Stimulated activated CD4-positive, alpha-beta T cell treated with anti-CD3 and anti-CD28 coated beads, Interleukin-4, amount 100 ng/mL, for 24 hours (primary cell): ENCODE data around the gene PRRC2C.
"Not testable (repeated sequence)": the region's sequence is repeated elsewhere in the genome, so short reads cannot be mapped to it uniquely, and the experiment has no call there.

Experiments used
- DNase-seq: peaks from one replicate; pipeline ENCODE4 v3.0.0-alpha.2; 2020

The PRRC2C gene

DNA sequence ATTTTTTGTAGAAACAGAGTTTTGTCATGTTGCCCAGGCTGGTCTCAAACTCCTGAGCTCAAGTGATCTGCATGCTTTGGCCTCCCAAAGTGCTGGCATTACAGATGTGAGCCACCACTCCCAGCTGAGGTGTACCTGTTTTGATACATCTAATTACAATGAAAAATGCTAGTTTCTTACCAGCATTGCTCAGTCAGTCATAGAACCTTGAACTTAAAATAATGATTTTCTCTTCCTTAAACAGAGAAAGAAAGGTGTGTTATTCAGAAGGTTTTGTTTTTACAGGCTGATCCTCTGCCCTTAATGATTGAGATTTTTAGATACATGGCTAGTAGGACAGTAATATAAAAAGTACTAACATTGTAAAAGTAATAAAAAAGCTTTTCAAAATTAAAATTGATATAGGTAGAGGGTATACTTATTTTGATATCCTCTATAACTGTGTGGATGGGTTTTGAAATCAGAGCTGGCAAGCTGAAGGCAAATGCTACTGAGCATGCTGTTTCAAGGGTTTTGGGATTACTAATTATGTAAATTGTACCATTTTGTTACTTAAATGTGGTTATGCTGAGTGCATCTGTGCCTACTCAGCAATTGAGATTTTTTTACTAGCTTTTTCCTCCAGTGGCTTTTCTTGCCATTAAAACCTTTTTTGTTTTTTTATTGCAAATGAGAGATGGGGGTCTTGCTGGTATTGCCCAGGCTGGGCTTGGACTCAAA is 16.1 kb downstream of the PRRC2C start:
- no peak for DNase-seq

DNA sequence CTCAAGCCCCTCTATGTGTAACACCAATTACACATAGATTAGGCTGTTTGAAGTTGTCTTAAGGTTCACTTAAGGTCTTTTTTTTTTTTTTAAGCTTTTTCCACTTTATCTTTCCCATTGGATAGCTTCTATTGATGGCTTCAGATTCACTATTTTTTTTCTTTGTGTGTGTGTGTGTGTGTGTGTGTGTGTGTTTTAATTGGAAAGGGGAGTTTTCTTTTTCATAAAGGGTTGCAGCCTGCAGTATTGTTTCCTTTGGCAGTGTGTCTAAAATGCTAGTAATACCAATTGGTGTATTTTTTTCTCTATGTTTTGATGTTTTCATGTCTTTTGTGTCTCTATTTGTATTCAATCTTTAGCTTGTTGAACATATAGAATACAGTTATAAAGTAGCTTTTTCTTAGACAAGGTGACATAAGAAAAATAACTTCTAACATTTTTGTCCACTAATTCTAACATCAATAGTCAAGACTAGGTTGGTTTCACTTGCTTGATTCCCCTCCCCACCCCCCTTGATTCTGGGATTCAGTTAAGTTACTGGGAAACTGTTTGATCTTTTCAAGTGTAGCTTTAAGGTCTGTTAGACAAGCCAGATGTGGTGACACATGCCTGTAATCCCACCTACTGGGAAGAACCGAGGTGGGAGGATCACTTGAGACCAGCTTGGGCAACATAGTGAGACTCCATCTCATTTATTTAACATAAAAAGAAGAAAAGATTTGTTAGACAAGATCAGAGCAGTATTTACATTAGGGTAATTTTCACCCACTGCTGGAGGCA is 21.4 kb downstream of the PRRC2C start:
- no peak for DNase-seq

DNA sequence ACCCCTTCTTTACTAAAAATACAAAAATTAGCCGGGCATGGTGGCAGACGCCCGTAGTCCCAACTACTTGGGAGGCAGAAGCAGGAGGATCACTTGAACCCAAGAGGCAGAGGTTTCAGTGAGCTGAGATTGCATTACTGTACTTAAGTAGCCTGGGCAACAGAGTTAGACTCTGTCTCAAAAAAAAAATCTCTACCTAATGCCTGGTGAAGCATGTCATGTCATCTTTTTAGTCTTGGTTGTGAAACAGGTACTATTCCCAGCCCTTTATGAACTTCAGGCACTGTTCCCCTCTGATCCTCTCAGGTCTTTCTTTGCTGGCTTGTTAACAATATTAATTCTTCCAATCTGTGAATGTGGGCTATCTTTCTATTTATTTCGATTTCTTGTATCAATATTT is 22.1 kb downstream of the PRRC2C start:
- DNase-seq: no peak

DNA sequence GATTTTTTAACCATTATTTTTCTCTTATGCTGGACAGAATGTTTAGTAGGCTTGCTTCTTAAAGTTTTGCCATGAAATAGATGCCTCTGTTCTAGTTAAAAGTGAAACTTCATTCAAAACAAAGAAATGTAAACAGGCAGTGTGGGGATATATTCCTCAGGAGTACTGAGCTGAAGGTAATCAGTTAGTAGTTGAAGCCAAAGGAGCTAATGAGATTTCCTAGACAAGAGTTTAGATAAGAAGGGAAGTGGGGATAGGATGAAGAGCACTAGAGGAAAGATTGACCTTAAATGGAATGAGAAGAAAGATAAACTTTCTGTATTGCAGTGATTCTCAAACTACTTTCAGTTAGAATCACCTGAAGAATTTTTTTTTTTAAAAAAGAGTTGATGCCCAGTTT is 23.9 kb downstream of the PRRC2C start:
- DNase-seq: no peak

DNA sequence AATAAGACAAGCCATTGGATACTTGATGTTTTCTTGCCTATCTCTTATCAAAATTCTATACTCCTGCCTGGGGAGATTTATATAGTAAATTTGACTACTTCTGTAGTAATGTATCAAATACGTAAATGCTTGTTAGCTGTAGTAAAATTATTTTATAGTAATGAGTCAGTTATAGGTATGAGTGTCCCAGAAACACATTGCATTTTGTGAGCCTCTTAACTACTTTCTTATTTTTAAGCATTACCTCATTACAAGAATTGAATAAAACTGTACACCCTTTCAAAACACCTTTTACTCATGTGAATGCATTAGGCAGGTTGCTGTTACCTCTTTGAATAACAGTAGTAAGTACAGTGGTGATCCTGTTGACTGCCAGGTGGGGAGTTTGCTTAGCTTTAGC is 28.4 kb downstream of the PRRC2C start:
- DNase-seq: no peak

DNA sequence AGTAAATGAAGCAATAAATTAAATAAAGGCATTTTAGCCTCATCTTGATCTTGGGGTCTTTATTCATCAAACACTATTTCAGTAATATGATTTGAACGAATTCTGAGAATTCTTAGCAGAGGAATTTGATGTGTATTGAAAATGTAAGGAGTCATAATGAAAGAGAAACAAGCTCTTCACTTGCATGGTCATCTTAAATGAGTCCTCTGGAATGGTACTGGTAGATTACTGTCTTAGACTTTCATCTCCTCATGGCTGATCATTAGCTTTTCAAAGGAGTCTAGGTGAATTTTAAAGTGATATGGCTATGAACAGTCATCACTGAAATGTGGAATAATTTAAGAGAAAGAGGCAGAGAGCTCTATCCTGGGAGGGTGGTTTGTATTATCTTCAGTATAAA is 30.0 kb downstream of the PRRC2C start:
- DNase-seq: no peak

DNA sequence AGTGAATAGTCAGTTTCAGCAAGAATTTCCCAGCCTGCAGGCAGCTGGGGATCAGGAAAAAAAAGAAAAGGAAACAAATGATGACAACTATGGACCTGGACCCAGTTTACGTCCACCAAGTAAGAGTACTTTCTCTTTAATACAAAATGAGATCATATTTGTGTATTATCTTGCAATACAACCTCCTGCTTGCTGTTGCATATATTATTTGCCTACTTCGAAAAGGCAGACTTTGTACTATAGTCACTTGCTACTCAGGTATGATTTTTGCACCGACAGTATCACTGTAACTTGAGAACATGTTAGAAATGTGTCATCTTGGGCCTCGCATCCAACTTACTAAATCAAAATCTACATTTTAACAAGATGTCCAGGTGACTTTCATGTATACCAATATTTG is 30.4 kb downstream of the PRRC2C start:
- no peak for DNase-seq

DNA sequence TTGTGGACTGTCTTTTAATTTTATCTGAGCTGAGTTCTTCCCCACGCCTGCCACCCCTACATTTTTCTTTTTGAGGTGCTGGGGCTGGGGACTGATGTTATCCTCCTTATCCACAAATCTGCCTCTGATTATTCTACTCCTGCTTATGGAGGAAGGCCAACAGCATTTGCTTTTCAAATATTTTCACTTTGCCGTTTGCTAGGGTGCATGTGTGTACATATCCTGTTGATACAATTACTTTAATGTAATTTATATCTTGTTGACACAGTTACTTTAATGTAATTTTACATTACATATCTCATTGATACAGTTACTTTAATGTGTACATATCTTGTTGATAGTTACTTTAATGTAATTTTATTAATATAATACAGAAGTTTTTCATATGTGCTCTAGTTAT is 36.2 kb downstream of the PRRC2C start:
- no peak for DNase-seq

DNA sequence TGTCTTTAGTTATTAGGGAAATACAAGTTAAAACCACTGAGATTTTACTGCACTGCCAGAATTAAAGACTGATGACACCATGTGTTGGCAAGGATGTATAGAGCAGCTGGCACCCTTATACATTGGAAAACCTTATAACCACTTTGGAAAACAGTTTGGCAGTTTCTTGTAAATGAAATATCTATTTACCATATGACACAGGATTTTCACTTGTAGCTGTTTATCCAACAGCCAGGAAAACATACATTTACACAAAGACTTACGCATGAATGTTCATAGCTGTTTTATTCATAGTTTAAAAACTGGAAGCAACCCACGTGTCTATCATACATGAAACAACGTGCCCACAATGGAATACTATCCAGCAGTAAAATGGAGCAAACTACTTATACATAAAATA is 45.3 kb downstream of the PRRC2C start:
- DNase-seq: no peak

DNA sequence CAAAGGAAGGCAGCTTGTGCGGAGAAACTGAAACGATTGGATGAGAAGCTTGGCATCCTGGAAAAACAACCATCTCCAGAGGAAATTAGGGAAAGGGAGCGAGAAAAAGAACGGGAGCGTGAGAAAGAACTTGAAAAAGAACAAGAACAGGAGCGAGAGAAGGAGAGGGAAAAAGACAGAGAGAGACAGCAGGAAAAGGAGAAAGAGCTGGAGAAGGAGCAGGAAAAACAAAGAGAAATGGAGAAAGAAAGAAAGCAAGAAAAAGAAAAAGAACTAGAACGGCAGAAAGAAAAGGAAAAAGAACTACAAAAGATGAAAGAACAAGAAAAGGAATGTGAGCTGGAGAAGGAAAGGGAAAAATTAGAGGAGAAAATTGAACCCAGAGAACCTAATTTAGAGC is 47.2 kb downstream of the PRRC2C start:
- no peak for DNase-seq

DNA sequence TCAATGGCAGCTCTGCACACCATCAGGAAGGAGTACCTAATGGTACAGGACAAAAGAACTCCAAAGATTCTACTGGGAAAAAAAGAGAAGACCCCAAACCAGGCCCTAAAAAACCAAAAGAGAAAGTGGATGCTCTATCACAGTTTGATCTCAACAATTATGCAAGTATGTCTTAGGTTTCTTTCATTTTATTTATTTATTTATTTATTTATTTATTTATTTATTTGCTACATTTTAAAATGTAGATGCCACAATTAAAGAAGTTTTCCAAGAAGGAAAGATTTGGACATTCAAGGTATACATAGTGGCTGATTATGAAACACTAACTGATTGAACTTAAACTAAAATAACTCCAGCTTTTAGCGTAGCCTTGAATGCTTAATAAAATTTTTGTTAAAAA is 60.2 kb downstream of the PRRC2C start:
- no peak for DNase-seq

DNA sequence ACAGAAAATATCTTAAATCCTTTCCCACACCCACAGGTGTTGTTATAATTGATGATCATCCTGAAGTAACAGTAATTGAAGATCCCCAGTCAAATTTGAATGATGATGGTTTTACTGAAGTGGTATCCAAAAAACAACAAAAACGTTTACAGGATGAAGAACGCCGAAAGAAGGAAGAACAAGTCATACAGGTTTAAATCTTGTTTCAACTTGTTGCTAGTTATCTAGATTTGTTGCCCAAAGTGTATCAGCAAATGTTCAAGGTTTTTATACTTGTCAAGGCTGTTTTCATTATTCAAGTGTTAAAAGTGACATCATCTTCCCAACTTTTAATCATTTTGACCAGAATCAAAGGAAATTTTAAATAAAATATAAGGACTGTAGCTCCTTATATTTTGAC is 64.7 kb downstream of the PRRC2C start:
- no peak for DNase-seq

DNA sequence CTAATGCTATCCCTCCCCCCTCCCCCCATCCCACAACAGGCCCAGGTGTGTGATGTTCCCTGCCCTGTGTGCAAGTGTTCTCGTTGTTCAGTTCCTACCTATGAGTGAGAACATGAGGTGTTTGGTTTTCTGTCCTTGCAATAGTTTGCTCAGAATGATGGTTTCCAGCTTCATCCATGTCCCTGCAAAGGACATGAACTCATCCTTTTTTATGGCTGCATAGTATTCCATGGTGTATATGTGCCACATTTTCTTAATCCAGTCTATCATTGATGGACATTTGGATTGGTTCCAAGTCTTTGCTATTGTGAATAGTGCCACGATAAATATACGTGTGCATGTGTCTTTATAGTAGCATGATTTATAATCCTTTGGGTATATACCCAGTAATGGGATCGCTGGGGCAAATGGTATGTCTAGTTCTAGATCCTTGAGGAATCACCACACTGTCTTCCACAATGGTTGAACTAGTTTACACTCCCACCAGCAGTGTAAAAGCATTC is 65.3 kb downstream of the PRRC2C start:
- DNase-seq: not testable (repeated sequence)

DNA sequence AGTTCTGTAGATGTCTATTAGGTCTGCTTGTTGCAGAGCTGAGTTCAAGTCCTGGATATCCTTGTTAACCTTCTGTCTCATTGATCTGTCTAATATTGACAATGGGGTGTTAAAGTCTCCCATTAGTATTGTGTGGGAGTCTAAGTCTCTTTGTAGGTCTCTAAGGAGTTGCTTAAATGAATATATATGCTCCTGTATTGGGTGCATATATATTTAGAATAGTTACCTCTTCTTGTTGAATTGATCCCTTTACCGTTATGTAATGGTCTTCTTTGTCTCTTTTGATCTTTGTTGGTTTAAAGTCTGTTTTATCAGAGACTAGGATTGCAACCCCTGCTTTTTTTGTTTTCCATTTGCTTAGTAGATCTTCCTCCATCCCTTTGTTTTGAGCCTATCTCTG is 68.6 kb downstream of the PRRC2C start:
- DNase-seq: not testable (repeated sequence)

DNA sequence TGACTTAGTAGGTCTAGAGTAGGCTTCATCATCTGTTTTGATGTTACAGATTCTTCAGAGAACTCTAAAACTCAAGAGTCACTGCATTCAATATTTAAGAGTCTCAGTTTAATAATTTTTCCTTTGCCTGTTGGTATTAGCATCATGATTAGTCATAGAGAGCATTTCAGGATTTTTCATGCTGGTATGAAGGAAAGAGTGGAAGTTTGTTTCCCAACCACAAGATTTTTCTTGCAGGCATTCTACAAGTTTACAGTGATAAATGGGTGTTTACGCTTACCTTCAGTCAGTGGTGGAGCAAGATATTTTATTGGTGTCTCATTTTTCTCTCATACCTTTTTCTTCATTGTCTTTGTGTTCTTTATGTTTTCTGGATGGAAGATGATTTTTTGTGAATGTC is 78.3 kb downstream of the PRRC2C start:
- DNase-seq: no peak

DNA sequence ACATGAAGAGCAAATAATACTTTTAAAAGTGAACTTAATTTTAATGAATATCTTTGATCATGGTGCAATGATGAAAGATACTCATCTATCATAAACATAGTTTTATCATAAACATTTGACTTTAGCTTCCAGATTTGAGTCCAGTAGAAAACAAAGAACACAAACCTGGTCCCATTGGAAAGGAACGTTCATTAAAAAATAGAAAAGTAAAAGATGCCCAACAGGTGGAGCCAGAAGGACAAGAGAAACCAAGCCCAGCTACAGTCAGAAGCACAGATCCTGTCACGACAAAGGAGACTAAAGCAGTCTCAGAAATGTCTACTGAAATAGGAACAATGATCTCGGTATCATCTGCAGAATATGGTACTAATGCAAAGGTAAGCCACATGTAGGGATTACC is 81.1 kb downstream of the PRRC2C start:
- no peak for DNase-seq

DNA sequence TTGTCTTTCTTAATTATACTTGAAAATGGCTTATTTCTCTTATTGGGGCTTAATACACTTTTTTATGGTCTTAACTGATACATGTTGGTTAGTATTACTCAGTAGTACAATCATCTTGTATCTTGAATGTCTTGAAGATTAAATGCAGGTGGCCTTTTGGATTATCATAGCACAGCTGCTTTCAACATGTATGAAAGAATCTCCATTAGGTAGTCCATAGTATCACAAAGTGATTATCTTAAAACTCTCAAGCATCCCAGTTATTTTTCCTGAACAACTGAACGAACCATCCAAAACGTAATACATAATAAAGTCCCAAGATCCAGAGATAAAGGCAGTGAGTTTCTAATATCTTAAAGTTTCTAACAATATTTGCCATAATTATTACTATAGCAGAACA is 85.0 kb downstream of the PRRC2C start:
- DNase-seq: no peak

DNA sequence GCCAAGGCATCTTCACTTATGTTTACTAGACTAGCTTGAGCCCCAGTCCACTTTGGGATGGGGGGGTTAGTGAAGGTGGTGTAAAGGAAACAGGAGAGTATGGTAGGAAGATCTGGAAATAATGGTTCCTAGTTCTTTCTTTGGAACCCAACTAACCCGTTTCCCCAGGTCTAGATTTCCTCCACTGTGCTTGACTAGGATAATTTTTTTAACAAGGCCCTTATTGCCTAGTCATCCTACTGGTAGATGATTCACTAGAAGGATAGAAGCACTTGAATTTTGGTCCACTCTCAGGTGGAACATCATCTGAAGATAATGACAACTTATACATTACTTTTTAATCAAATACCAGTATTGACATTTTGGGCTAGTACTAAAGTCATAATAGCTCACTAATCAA is 90.8 kb downstream of the PRRC2C start:
- DNase-seq: no peak

DNA sequence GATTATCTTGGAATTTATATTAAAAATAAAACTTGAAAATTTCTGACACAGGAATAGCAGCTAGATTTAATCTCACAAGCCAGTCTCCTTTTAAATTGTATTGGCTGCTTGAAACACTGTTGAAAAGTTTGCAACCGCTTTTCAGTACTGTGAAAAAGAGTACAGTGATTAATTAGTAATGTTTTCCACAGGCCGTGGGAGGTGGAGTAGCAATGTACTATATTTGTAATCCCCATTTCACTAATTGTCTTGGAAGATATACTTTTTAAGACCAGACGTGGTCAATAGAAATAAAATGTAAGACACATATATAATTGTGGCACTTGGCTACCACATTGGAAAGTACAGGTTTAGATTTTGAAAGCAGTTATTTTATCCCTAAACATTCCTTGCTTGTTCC is 95.9 kb downstream of the PRRC2C start:
- peak; percentile 31 for DNase-seq

DNA sequence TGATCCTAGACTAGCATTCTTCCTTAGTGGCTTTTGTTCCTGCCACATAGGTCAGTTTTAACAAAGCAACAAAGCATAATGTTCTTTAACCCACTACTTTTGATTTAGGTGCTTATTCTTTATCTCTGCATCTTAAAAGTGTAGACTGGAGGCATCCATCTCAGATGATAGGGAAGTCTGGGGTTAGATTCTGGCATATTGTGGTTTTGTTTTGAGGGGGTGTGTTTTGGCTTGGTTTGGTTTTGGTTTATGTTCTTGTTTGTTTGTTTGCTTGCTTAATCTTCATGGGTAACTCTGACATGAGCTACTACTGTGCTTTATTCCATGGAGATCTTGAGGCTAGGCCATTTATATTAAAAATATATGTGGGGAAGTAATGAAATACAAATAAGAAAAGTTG is 96.4 kb downstream of the PRRC2C start:
- no peak for DNase-seq

DNA sequence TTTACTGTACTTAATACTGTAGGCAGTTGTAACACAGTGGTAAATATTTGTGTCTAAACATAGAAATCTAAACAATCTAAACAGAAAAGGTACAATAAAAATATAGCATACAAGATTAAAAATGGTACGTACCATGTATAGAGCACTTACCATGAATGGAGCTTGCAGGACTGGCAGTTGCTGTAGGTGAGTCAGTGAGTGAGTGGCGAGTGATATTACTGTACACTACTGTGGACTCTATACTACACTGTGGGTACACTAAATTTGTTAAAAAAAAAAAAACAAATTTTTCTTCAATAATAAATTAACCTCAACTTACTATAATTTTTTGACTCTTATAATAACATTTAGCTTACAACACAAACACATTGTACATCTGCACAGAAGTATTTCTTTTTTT is 97.3 kb downstream of the PRRC2C start:
- DNase-seq: no peak

DNA sequence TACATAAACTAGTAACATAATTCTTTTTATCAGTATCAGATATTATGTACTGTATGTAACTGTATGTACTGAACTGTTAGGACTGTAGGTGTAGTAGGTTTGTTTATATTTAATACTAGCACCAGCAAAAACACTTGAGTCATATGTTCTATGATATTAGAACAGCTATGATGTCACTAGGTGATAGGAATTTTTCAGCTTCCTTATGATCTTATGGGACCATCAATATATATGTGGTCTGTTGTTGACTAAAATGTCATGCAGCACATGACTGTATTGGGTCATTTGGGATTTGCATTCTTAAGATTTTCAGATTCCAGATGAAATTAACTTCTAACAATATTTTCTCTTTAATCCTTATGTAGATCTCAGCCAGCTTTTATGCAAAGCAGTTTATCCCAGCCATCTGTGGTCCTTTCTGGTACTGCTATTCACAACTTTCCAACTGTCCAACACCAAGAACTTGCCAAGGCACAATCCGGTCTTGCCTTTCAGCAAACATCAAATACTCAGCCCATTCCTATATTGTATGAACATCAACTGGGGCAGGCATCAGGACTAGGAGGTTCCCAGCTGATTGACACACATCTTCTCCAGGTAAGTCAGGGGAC is 98.4 kb downstream of the PRRC2C start:
- no peak for DNase-seq

DNA sequence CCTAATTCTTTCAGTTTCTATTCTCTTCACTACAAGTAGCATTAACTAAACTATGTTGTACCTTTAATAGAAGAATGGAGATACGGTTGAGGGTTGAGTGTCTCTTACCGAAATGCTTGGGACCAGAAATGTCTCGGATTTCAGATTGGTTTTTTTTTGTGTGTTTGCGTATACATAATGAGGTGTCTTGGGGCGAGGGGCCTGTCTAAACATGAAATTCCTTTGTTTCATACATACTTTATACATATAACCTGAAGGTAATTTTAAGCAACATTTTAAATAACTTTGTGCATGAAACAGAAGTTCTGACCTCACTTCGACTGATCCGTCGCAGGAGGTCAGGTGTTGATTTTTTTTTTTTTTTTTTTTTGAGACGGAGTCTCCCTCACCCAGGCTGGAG is 100.4 kb downstream of the PRRC2C start:
- no peak for DNase-seq

DNA sequence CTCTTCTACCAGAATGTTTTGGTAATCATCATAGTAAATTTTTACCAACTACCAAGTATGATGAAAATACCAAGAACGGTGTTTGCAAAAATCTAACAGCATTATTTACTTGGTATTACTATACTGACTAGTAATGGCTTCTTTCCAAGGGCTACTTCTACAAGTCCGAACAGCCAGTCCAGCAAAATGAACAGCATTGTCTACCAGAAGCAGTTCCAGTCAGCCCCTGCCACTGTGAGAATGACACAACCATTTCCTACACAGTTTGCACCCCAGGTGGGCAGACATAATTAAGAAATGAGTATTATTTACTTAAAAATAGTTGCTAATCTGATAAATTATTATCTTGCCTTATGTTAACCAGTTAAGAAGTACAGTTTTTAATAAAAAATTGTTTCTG is 102.9 kb downstream of the PRRC2C start:
- DNase-seq: no peak
